Measurements from ENCODE around the gene C14orf119. TPM values are rescaled to one million over a fixed set of nuclear protein-coding genes. Genes with fewer than 3 reads are reported as not detected.

C14orf119 gene
- total RNA-seq, 1 experiment from 2014 or later: 39.6 TPM

DNA sequence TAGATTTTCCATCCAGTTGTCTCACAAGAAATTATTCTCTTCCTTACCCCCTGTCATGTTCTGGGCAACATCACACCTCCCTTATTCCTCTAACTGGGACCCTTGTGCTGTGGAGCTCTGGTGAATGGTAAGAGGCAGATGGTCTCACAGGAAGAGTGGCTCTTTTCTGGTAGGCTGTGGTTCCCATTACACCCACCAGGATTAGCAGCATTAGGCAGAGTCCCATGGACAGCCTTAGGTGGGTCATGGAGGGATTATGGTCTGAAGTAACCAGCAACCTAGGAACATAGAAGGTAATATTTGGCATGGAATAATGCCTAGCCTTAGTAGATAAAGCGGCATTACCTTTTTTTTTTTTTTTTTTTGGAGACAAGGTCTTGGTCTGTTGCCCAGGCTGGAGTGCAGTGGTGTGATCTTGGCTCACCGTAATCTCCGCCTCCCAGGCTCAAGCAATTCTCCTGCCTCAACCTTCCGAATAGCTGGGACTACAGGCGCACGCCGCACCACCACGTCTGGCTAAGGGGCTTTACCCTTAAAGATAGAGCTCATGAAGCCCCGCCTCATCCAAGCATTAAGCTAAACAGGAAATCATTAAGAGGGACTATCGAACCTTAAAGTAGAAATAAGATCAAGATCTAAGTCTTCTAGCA lies 4.0 kb downstream of the C14orf119 start:
- POLR2A ChIA-PET: interaction anchor here (0.7 kb wide), 1 partner anchor 208 kb away, joined by 7 read pairs; no protein-coding TSS in a partner anchor

More for the DNA sequence above, 4.0 kb downstream of the C14orf119 start:
- DNase-seq (ENCODE audit: low read depth, low spot score) (no peak), ATAC-seq (no peak)
- Histone ChIP-seq H3K9me3 (ENCODE audit: control insufficient read depth, insufficient read depth, low read depth, low read length) (no peaks in the 10 kb centered on the region), H3K27ac (ENCODE audit: low read length) (no peak overlapping the region), H3K27me3 (ENCODE audit: control insufficient read depth, insufficient read depth, low read length) (no peaks in the 10 kb centered on the region), H3K4me3 (ENCODE audit: low read depth in 2 of 2, low read length in 2 of 2) (no peak overlapping the region), H3K4me1 (ENCODE audit: control insufficient read depth, insufficient read depth, low read length) (peaks cover 10% of the 10 kb centered on the region), H3K36me3 (ENCODE audit: control insufficient read depth, insufficient read depth, low read length) (peaks cover 5% of the 10 kb centered on the region; the same call in 1 of the 2 replicates)
- in situ Hi-C loops (cut with HindIII; ENCODE audit: low pct_unique_long_range_greater_than_20kb, low sequenced_read_pairs): no loop called here
- CTCF ChIA-PET: interaction anchor here (0.7 kb wide), 1 partner anchor 30 kb away, joined by 8 read pairs; no protein-coding TSS in a partner anchor
- no peak for TF ChIP-seq POLR2AphosphoS5 (IDR thresholded peaks at IDR 0.05; ENCODE audit: low read depth, low read length)
- no peak for TF ChIP-seq SIN3A (IDR thresholded peaks at IDR 0.05; ENCODE audit: borderline replicate concordance, insufficient read depth, low read depth, low read length)
- no peak for TF ChIP-seq TCF7L2 (IDR thresholded peaks at IDR 0.05; ENCODE audit: low read depth, low read length)
- TF ChIP-seq REST (IDR thresholded peaks at IDR 0.05; ENCODE audit: insufficient read depth in 1 of 2, low read depth in 2 of 2, low read length in 1 of 2): no peak
- no peak for TF ChIP-seq CTCF (IDR thresholded peaks at IDR 0.05)
- intact Hi-C loops (cut with micrococcal nuclease; ENCODE audit: unreplicated experiment): no loop called here
- BruUV-seq (replicated peaks): no TSS peak

All from Panc1 (cell line).